SK-N-SH treated with all-trans-retinoic acid at 6 μM for 48 hours (cell line): ENCODE measurements around the gene DPF3.
A peak's percentile ranks its signal among the peaks of the same experiment; 100 is the strongest.

ENCODE experiments used
- ARNTL ChIP-seq: fragments of 450-650 bp; formaldehyde crosslinking; IDR thresholded peaks from 2 replicates; pipeline ENCODE4 v1.5.0; 2020; ENCODE audit warnings: low read depth, mild to moderate bottlenecking, moderate library complexity, borderline replicate concordance
- CREB5 ChIP-seq: fragments of 250-450 bp; sonication (Bioruptor Pico); IDR thresholded peaks from 2 replicates; pipeline ENCODE4 v1.5.1; 2020; ENCODE audit warnings: low read depth, mild to moderate bottlenecking, moderate library complexity
- CSDC2 ChIP-seq: fragments of 250-450 bp; sonication (Bioruptor Pico); IDR thresholded peaks from 2 replicates; pipeline ENCODE4 v1.5.0; 2020; ENCODE audit warnings: mild to moderate bottlenecking, moderate library complexity
- ESRRG ChIP-seq: fragments of 250-450 bp; sonication (Bioruptor Pico); IDR thresholded peaks from 2 replicates; pipeline ENCODE4 v1.6.1; 2021; ENCODE audit warnings: mild to moderate bottlenecking
- PATZ1 ChIP-seq: fragments of 250-450 bp; sonication (Bioruptor Pico); IDR thresholded peaks from 2 replicates; pipeline ENCODE4 v1.8.0; 2020; ENCODE audit warnings: mild to moderate bottlenecking, moderate library complexity, borderline replicate concordance
- PPARA ChIP-seq: fragments of 250-450 bp; sonication (Bioruptor Pico); IDR thresholded peaks from 2 replicates; pipeline ENCODE4 v1.5.0; 2020; ENCODE audit warnings: mild to moderate bottlenecking, borderline replicate concordance
- RARB ChIP-seq: fragments of 250-450 bp; sonication (Bioruptor Pico); IDR thresholded peaks from 2 replicates; pipeline ENCODE4 v1.8.0; 2021; ENCODE audit warnings: mild to moderate bottlenecking, moderate library complexity
- SNAI2 ChIP-seq: fragments of 250-450 bp; sonication (Bioruptor Pico); IDR thresholded peaks from 2 replicates; pipeline ENCODE4 v1.5.0; 2020; ENCODE audit warnings: mild to moderate bottlenecking, moderate library complexity
- TCF4 ChIP-seq: fragments of 250-450 bp; sonication (Bioruptor Pico); IDR thresholded peaks from 2 replicates; pipeline ENCODE4 v1.8.0; 2021; ENCODE audit warnings: mild to moderate bottlenecking, moderate library complexity, borderline replicate concordance
- ZC3H10 ChIP-seq: fragments of 250-450 bp; sonication (Bioruptor Pico); IDR thresholded peaks from 2 replicates; pipeline ENCODE4 v1.5.1; 2021; ENCODE audit warnings: mild to moderate bottlenecking, moderate library complexity
- ZFP3 ChIP-seq: fragments of 250-450 bp; sonication (Bioruptor Pico); IDR thresholded peaks from 2 replicates; pipeline ENCODE4 v1.5.0; 2020; ENCODE audit warnings: mild to moderate bottlenecking, moderate library complexity
- ZNF565 ChIP-seq: fragments of 450-650 bp; formaldehyde crosslinking; conservative IDR thresholded peaks from 2 replicates; pipeline ENCODE4 v1.5.0; 2020; ENCODE audit warnings: low read depth, mild to moderate bottlenecking, moderate library complexity
- ZNF8 ChIP-seq: fragments of 450-650 bp; formaldehyde crosslinking; IDR thresholded peaks from 2 replicates; pipeline ENCODE4 v1.5.0; 2020; ENCODE audit warnings: mild to moderate bottlenecking, moderate library complexity

DNA sequence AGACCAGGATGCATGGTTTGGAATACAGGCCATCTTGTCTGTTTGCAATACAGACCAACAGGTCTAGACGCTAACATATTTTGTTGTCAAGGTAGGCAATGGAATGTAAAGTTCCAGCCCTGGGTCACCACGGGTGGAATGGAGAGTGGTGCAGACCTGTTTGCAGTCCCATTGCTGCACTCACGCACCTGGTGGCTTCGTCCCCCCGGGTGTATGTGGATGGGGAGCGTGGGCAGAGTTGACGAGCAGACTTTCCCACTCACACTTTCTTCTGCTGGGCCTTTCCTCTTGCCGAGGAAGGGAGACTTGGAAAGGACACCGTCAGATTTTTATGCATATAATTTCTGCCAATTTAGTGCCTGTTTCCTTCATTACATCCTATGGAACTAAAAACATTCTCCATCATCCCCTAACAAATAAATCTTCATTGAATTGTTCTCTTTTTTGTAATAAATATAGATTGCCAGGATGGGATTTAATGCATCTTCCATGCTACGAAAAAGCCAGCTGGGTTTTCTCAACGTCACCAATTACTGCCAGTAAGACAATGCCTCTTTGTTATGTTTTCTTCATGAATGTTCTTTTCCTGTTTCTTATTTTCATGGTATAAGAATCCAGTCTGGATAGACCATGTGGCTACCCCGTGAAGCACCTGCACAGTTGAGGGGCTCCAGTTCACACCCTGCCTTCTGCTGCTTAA lies 47.5 kb upstream of the DPF3 start:
- TF ChIP-seq CSDC2 (CRISPR knock-in tag) (no peak), PATZ1 (CRISPR knock-in tag) (no peak), ZNF8 (CRISPR knock-in tag) (no peak), ZFP3 (CRISPR knock-in tag) (no peak), CREB5 (no peak), RARB (no peak), ZC3H10 (CRISPR knock-in tag) (no peak), TCF4 (CRISPR knock-in tag) (peak; percentile 26; the same call in 1 of the 2 replicates), ESRRG (CRISPR knock-in tag) (no peak), SNAI2 (no peak), PPARA (no peak), ZNF565 (CRISPR knock-in tag) (no peak), ARNTL (no peak)
